H1 (cell line): ENCODE results near the gene CKS1B. TPM values are rescaled to one million over a fixed set of nuclear protein-coding genes. Genes with fewer than 3 reads are reported as not detected.

ENCODE experiments used
- CTCF ChIA-PET: fragments of 300-600 bp; sonication (Branson Sonifier 250); formaldehyde crosslinking; loops from one replicate; lab custom pipeline; 2021; ENCODE audit not compliant: partially characterized antibody; lab: Charles Lee
- POLR2A ChIA-PET: fragments of 300-600 bp; sonication (Branson Sonifier 250); formaldehyde crosslinking; loops from one replicate; lab custom pipeline; 2021; ENCODE audit warnings: inconsistent platforms; ENCODE audit not compliant: partially characterized antibody; lab: Charles Lee
- DNase-seq, 2 experiments: peaks; one replicate each; pipeline versions ENCODE4 v3.0.0 to v3.0.0-alpha.2; 2010 to 2022; ENCODE audit warnings: low spot score in 2 of 2, low read depth in 1 of 2, mixed read lengths in 1 of 2
- FAIRE-seq: peaks from 2 replicates; lab custom pipeline; 2011; peaks lifted over from hg19 to GRCh38; lab: Jason Lieb, UNC
- H2AFZ ChIP-seq: 2 replicates; pipeline ENCODE4 v1.8.1; 2012; ENCODE audit warnings: low read length, inconsistent platforms
- H2AK5ac ChIP-seq: 2 replicates; pipeline ENCODE4 v1.6.1; 2013; ENCODE audit warnings: low read depth, low read length
- H2BK120ac ChIP-seq: replicated peaks from 2 replicates; pipeline ENCODE3; 2013; ENCODE audit warnings: low read depth, low read length, inconsistent platforms
- H2BK12ac ChIP-seq: 2 replicates; pipeline ENCODE4 v1.6.1; 2013; ENCODE audit warnings: low read depth, low read length
- H2BK15ac ChIP-seq: 2 replicates; pipeline ENCODE4 v1.6.1; 2013; ENCODE audit warnings: low read length
- H2BK20ac ChIP-seq: 2 replicates; pipeline ENCODE4 v1.6.1; 2013; ENCODE audit warnings: low read length
- H2BK5ac ChIP-seq: 2 replicates; pipeline ENCODE4 v1.6.1; 2013; ENCODE audit warnings: low read depth, low read length
- H3K14ac ChIP-seq: 2 replicates; pipeline ENCODE4 v1.6.1; 2013; ENCODE audit warnings: inconsistent platforms; ENCODE audit not compliant: insufficient read length
- H3K18ac ChIP-seq: 2 replicates; pipeline ENCODE4 v1.6.1; 2013; ENCODE audit warnings: low read length; ENCODE audit errors: extremely low read depth
- H3K23ac ChIP-seq: 2 replicates; pipeline ENCODE4 v1.6.1; 2013; ENCODE audit warnings: inconsistent platforms; ENCODE audit not compliant: insufficient read length
- H3K23me2 ChIP-seq: 2 replicates; pipeline ENCODE4 v1.6.1; 2013; ENCODE audit warnings: low read depth, low read length
- H3K27ac ChIP-seq: 2 replicates; pipeline ENCODE4 v1.6.1; 2011; ENCODE audit warnings: low read depth, low read length, inconsistent platforms
- H3K27me3 ChIP-seq, 4 experiments: replicated peaks in 1 of 4; 1 replicate in 1 of 4; 2 replicates in 3 of 4; pipeline versions ENCODE4 v1.6.1 to v1.8.1; 2011 to 2013; ENCODE audit warnings: low read length in 3 of 4, mild to moderate bottlenecking in 3 of 4, inconsistent platforms in 2 of 4, mixed read lengths in 2 of 4, moderate library complexity in 1 of 4; ENCODE audit not compliant: control insufficient read depth in 3 of 4, insufficient read depth in 3 of 4; ENCODE audit errors: extremely low read depth in 1 of 4
- H3K36me3 ChIP-seq, 4 experiments: 2 replicates each; pipeline versions ENCODE4 v1.6.1 to v1.8.1; 2011 to 2013; ENCODE audit warnings: mild to moderate bottlenecking in 4 of 4, low read length in 3 of 4, moderate library complexity in 2 of 4, control low read depth in 1 of 4, inconsistent platforms in 1 of 4; ENCODE audit not compliant: insufficient read depth in 4 of 4, control insufficient read depth in 2 of 4
- H3K4ac ChIP-seq: replicated peaks from 2 replicates; pipeline ENCODE3; 2013; ENCODE audit warnings: low read length, low read depth, mixed read lengths, inconsistent platforms; ENCODE audit not compliant: insufficient read length
- H3K4me1 ChIP-seq, 4 experiments: replicated peaks in 1 of 4; 1 replicate in 1 of 4; 2 replicates in 3 of 4; pipeline versions ENCODE4 v1.6.1 to v1.8.1; 2011 to 2013; ENCODE audit warnings: low read length in 3 of 4, inconsistent platforms in 2 of 4, mixed read lengths in 1 of 4; ENCODE audit not compliant: insufficient read depth in 4 of 4, control insufficient read depth in 3 of 4
- H3K4me2 ChIP-seq, 2 experiments: 2 replicates each; pipeline versions ENCODE4 v1.6.1 to v1.8.1; 2011 to 2013; ENCODE audit warnings: low read depth in 2 of 2, low read length in 2 of 2, control low read depth in 1 of 2, inconsistent platforms in 1 of 2, mild to moderate bottlenecking in 1 of 2; ENCODE audit not compliant: insufficient read depth in 1 of 2
- H3K4me3 ChIP-seq, 4 experiments: fragments of 200-600, 300-600 bp in 1 of 4; sonication (generic), shearing (Covaris generic), sonication (Bioruptor Twin) in 1 of 4; 2 replicates each; pipeline versions ENCODE4 v1.5.1 to v1.8.1; 2011 to 2016; ENCODE audit warnings: low read length in 4 of 4, low read depth in 3 of 4, control low read depth in 2 of 4, inconsistent platforms in 2 of 4, mild to moderate bottlenecking in 2 of 4, mixed read lengths in 1 of 4, moderate library complexity in 1 of 4; ENCODE audit not compliant: insufficient read depth in 2 of 4; ENCODE audit errors: extremely low read depth in 1 of 4
- H3K56ac ChIP-seq: replicated peaks from 2 replicates; pipeline ENCODE3; 2013; ENCODE audit warnings: low read depth, mild to moderate bottlenecking, mixed read lengths, low read length, inconsistent platforms; ENCODE audit not compliant: insufficient read length
- H3K79me1 ChIP-seq: 2 replicates; pipeline ENCODE4 v1.6.1; 2013; ENCODE audit warnings: low read depth, low read length, control low read depth
- H3K79me2 ChIP-seq, 2 experiments: 2 replicates each; pipeline versions ENCODE4 v1.6.1 to v1.8.1; 2012 to 2013; ENCODE audit warnings: low read length in 2 of 2, mild to moderate bottlenecking in 2 of 2, inconsistent platforms in 1 of 2; ENCODE audit not compliant: insufficient read depth in 2 of 2, control insufficient read depth in 1 of 2
- H3K9ac ChIP-seq, 4 experiments: replicated peaks in 1 of 4; 1 replicate in 1 of 4; 2 replicates in 3 of 4; pipeline versions ENCODE4 v1.6.1 to v1.8.1; 2011 to 2013; ENCODE audit warnings: low read depth in 3 of 4, low read length in 3 of 4, control low read depth in 2 of 4, mild to moderate bottlenecking in 2 of 4, moderate library complexity in 2 of 4, inconsistent platforms in 1 of 4; ENCODE audit errors: extremely low read depth in 1 of 4
- H3K9me3 ChIP-seq, 2 experiments: 2 replicates each; pipeline versions ENCODE4 v1.6.1 to v1.8.1; 2012 to 2013; ENCODE audit warnings: mild to moderate bottlenecking in 2 of 2, moderate library complexity in 2 of 2, control low read depth in 1 of 2, inconsistent platforms in 1 of 2, low read depth in 1 of 2, low read length in 1 of 2, mixed read lengths in 1 of 2; ENCODE audit not compliant: insufficient read depth in 2 of 2
- H4K20me1 ChIP-seq, 2 experiments: replicated peaks in 1 of 2; 2 replicates each; pipeline versions ENCODE3 to v1.8.1; 2011 to 2013; ENCODE audit warnings: inconsistent platforms in 2 of 2, low read length in 2 of 2, mild to moderate bottlenecking in 1 of 2; ENCODE audit not compliant: insufficient read depth in 2 of 2, control insufficient read depth in 1 of 2
- H4K5ac ChIP-seq: 2 replicates; pipeline ENCODE4 v1.6.1; 2013; ENCODE audit warnings: low read length, low read depth, mixed read lengths, inconsistent platforms; ENCODE audit not compliant: insufficient read length
- H4K8ac ChIP-seq: 2 replicates; pipeline ENCODE4 v1.8.0; 2013; ENCODE audit warnings: mild to moderate bottlenecking, moderate library complexity, low read length, inconsistent platforms; ENCODE audit not compliant: insufficient read depth; ENCODE audit errors: extremely low read depth
- H4K91ac ChIP-seq: replicated peaks from 2 replicates; pipeline ENCODE3; 2013; ENCODE audit warnings: low read length, mixed read lengths, inconsistent platforms; ENCODE audit not compliant: insufficient read length
- BACH1 ChIP-seq: IDR thresholded peaks from 2 replicates; pipeline ENCODE4 v1.6.1; 2012; ENCODE audit warnings: low read length, improper control_type of control experiment
- CHD2 ChIP-seq: IDR thresholded peaks from 2 replicates; pipeline ENCODE4 v1.6.1; 2012; ENCODE audit warnings: low read length, improper control_type of control experiment
- CTBP2 ChIP-seq: IDR thresholded peaks from 2 replicates; pipeline ENCODE4 v1.7.0; 2011; ENCODE audit warnings: borderline replicate concordance, mild to moderate bottlenecking, moderate library complexity, mixed read lengths, low read length; ENCODE audit not compliant: insufficient read depth, insufficient read length
- GABPA ChIP-seq: IDR thresholded peaks from 2 replicates; pipeline ENCODE4 v1.6.1; 2011; ENCODE audit warnings: mild to moderate bottlenecking, low read length, moderate library complexity, borderline replicate concordance; ENCODE audit not compliant: insufficient read depth
- KDM1A ChIP-seq: fragments of 200-600, 300-600 bp; sonication (generic); IDR thresholded peaks from 2 replicates; pipeline ENCODE4 v1.7.1; 2016; ENCODE audit warnings: mild to moderate bottlenecking, low read length, borderline replicate concordance
- SP2 ChIP-seq: IDR thresholded peaks from 2 replicates; pipeline ENCODE4 v1.6.1; 2012; ENCODE audit warnings: mild to moderate bottlenecking, low read length, inconsistent platforms
- SUZ12 ChIP-seq: fragments of 200-600 bp; sonication (generic); IDR thresholded peaks from 2 replicates; pipeline ENCODE4 v1.6.1; 2012; ENCODE audit warnings: mild to moderate bottlenecking, inconsistent platforms, low read length, moderate library complexity, mixed read lengths
- ZNF274 ChIP-seq: IDR thresholded peaks from 2 replicates; pipeline ENCODE4 v1.7.0; 2012; ENCODE audit warnings: low read length, borderline replicate concordance; ENCODE audit errors: extremely low read depth
- WGBS, 2 experiments: shearing (Covaris generic) in 1 of 2; methylation state at CpG; one replicate each; pipeline versions ENCODE4 v1.1.6 to v1.1.7; 2013 to 2015; ENCODE audit warnings: low lambda C conversion rate in 2 of 2, mixed read lengths in 2 of 2, inconsistent platforms in 1 of 2, low coverage in 1 of 2, missing lambda C conversion rate in 1 of 2; ENCODE audit not compliant: insufficient replicate concordance in 2 of 2, insufficient coverage in 1 of 2, insufficient read length in 1 of 2; ENCODE audit errors: extremely low coverage in 1 of 2, missing lambda C conversion rate in 1 of 2; 5-methylcytosine and 5-hydroxymethylcytosine counted together
- polyA plus RNA-seq, 7 experiments: library from polyadenylated mRNA; depleted of rRNA in 3 of 7; stranded (reverse) in 5 of 7; unstranded in 2 of 7; fragments of >200 nt in 5 of 7; fragments of 200-250 nt in 2 of 7; gene quantifications; 1 replicate in 5 of 7; 2 replicates in 1 of 7; 4 replicates in 1 of 7; pipeline versions ENCODE4 v1.2.1 to v1.2.3, GENCODE V29; 2011 to 2013; ENCODE audit warnings: missing spikeins in 2 of 7, mixed read lengths in 2 of 7
- total RNA-seq: library from RNA; stranded (reverse); fragmentation: NEBNext Ultra II Directional; extraction: Animal tissue kit (Norgen Biotek cat#: 25700); gene quantifications from 2 replicates; pipeline ENCODE4 v1.2.1, GENCODE V29; 2021
- TF ChIP-seq, protein P1 (sequence below), 3 experiments: IDR thresholded peaks; 1 replicate in 2 of 3; 2 replicates in 1 of 3; pipeline versions ENCODE4 v1.5.1 to v1.6.1; 2011; ENCODE audit warnings: low read length in 3 of 3, mild to moderate bottlenecking in 3 of 3, inconsistent platforms in 2 of 3, low read depth in 1 of 3, moderate library complexity in 1 of 3; ENCODE audit not compliant: insufficient read depth in 1 of 3; ENCODE audit errors: control extremely low read depth in 1 of 3

Gene CKS1B
- total and polyA plus RNA-seq, 2 of the 8 experiments (the other 6 are each of a cell fraction or from before 2014, with no cell fraction given) = 294 to 1,025 TPM

DNA sequence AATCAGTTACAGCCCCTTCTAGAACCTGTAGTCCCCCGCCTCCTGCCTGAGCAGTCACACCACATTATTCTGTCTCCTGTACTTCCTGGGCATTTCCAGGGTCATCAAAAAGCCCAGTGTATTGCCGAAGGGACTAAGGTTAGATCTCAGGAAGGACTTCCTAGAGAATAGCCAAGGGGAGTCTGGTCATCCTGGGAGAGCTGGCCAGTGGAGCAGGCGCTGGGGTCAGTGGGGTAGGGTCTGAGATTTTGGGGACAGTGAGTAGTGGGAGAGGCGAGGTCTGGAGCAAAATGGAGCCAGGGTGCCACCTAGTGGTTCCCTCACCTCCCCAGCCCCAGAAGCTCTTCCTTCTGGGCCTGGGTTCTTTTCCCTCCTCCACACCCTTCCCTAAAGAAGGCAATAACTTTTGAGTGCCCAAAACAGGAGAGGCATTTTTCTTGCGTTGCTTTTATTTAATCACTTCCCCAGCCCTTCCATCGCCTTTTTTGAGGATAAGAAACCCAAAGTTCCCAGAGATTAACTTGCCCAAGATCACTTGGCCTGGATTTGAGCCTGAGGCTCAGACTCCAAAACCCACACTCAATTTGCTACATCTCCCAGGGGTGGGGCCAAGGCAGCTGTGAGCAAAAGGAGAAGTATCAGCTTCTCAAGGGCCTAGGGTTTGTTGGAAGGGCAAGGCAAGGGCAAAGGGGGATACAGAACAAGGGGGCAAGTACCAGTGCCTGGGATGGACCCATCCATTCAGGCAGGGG lies 30.7 kb upstream of the CKS1B start:
- peak in 1 of 2 experiments; percentile 73 for DNase-seq
- TF ChIP-seq GABPA (no peak), CTBP2 (no peak), SP2 (no peak), ZNF274 (no peak), BACH1 (no peak), SUZ12 (no peak), KDM1A (no peak), CHD2 (no peak)
- TF ChIP-seq, protein P1, sequence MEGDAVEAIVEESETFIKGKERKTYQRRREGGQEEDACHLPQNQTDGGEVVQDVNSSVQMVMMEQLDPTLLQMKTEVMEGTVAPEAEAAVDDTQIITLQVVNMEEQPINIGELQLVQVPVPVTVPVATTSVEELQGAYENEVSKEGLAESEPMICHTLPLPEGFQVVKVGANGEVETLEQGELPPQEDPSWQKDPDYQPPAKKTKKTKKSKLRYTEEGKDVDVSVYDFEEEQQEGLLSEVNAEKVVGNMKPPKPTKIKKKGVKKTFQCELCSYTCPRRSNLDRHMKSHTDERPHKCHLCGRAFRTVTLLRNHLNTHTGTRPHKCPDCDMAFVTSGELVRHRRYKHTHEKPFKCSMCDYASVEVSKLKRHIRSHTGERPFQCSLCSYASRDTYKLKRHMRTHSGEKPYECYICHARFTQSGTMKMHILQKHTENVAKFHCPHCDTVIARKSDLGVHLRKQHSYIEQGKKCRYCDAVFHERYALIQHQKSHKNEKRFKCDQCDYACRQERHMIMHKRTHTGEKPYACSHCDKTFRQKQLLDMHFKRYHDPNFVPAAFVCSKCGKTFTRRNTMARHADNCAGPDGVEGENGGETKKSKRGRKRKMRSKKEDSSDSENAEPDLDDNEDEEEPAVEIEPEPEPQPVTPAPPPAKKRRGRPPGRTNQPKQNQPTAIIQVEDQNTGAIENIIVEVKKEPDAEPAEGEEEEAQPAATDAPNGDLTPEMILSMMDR (IDR thresholded peaks at IDR 0.05; ENCODE audit: control extremely low read depth in 1 of 3, insufficient read depth in 1 of 3, low read depth in 1 of 3, low read length in 3 of 3) = peak; percentile 84 to 88 (median 87)

More for the DNA sequence above, 30.7 kb upstream of the CKS1B start:
- no peaks in the 10 kb centered on the region for H3K79me1 ChIP-seq
- ChIA-PET POLR2A (interaction anchor here (0.9 to 1.9 kb wide), 7 partner anchors 9 to 274 kb away, joined by 3 to 7 read pairs (median 4); partner anchors contain the start of gene PYGO2), CTCF (interaction anchor here (0.7 to 1.9 kb wide), 24 partner anchors 16 to 397 kb away, joined by 3 to 6 read pairs (median 4); partner anchors contain the start of gene ADAM15)
- peaks cover 0 to under 1% of the 10 kb centered on the region in 2 experiments for H4K20me1 ChIP-seq
- no peaks in the 10 kb centered on the region for H3K9me3 ChIP-seq
- H3K79me2 ChIP-seq = no peaks in the 10 kb centered on the region
- no peak overlapping the region for H2BK12ac ChIP-seq
- H4K8ac ChIP-seq = no peak overlapping the region
- H3K4me2 ChIP-seq = no peak overlapping the region
- no peak overlapping the region for H2AFZ ChIP-seq
- no peak overlapping the region for H2BK5ac ChIP-seq
- no peak overlapping the region for H2BK20ac ChIP-seq
- H3K36me3 ChIP-seq = no peaks in the 10 kb centered on the region; a peak in 1 of 8 replicates
- H3K56ac ChIP-seq = no peak overlapping the region
- no peak overlapping the region for H4K5ac ChIP-seq
- no peak overlapping the region for H4K91ac ChIP-seq
- no peak for FAIRE-seq
- H2BK15ac ChIP-seq = no peak overlapping the region
- H3K4ac ChIP-seq = no peak overlapping the region
- no peak overlapping the region for H3K18ac ChIP-seq
- 40% methylated on average over 6 of the region's 6 CpGs; no CpG with 5 or more reads in 1 of the 2 experiments for WGBS, 2 experiments
- H3K23ac ChIP-seq = no peak overlapping the region
- no peaks in the 10 kb centered on the region for H3K23me2 ChIP-seq
- no peaks in the 10 kb centered on the region for H3K27me3 ChIP-seq
- no peak overlapping the region for H3K27ac ChIP-seq
- no peak overlapping the region for H3K14ac ChIP-seq
- H2AK5ac ChIP-seq = no peak overlapping the region
- H3K9ac ChIP-seq = no peak overlapping the region
- no peak overlapping the region for H3K4me3 ChIP-seq
- H2BK120ac ChIP-seq = no peak overlapping the region
- peaks cover 2 to 5% (median 5%) of the 10 kb centered on the region in 4 experiments; a peak in 6 of 7 replicates for H3K4me1 ChIP-seq
